Measurements from ENCODE around the gene LIPC. TPM values are rescaled to one million over a fixed set of nuclear protein-coding genes. Genes with fewer than 3 reads are reported as not detected.

LIPC gene
- total and polyA plus RNA-seq, 9 of the 15 experiments (the other 6 are each of a cell fraction or from before 2014, with no cell fraction given): 0.07 to 0.41 (median 0.11) TPM; not detected in 2

DNA sequence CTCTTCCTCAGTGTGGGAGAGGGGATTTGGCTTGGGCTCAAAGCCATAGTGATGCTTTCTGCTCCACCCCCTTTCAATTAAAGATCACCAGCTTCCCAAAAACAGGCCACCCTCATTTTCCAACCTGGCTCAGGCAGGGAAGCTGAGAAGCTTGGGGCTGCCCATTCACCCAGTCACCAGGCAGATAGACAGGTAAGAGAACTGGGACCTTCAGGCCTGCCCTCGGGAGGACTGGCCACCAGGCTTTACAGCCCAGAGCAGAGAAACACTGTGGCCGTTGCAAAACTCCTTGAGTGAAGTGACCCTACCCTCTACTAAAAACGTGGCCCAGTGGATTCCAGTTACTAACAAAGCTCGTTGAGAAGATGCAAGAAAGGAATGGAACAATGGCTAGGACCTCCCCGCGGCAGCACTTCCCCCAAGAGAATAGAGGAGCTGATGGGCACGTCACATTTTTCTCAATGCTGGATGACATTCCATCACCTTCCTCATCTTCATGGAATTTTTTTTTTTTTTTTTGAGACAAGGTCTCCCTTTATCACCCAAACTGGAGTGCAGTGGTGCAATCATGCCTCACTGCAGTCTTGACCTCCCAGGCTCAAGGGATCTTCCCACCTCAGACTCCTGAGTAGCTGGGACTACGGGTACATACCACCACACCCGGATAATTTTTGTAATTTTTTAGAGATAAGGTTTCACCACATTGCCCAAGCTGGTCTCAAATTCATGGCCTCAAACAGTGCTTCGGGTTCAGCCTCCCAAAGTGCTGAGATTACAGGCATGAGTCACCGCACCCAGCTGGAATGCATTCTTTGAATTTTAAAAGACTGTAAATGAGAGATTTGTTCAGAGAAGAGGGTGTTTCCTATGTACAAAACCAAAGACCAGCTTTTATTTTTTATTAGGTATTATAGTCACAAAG is 37.9 kb downstream of the LIPC start (continued):
- TF ChIP-seq, protein P1, sequence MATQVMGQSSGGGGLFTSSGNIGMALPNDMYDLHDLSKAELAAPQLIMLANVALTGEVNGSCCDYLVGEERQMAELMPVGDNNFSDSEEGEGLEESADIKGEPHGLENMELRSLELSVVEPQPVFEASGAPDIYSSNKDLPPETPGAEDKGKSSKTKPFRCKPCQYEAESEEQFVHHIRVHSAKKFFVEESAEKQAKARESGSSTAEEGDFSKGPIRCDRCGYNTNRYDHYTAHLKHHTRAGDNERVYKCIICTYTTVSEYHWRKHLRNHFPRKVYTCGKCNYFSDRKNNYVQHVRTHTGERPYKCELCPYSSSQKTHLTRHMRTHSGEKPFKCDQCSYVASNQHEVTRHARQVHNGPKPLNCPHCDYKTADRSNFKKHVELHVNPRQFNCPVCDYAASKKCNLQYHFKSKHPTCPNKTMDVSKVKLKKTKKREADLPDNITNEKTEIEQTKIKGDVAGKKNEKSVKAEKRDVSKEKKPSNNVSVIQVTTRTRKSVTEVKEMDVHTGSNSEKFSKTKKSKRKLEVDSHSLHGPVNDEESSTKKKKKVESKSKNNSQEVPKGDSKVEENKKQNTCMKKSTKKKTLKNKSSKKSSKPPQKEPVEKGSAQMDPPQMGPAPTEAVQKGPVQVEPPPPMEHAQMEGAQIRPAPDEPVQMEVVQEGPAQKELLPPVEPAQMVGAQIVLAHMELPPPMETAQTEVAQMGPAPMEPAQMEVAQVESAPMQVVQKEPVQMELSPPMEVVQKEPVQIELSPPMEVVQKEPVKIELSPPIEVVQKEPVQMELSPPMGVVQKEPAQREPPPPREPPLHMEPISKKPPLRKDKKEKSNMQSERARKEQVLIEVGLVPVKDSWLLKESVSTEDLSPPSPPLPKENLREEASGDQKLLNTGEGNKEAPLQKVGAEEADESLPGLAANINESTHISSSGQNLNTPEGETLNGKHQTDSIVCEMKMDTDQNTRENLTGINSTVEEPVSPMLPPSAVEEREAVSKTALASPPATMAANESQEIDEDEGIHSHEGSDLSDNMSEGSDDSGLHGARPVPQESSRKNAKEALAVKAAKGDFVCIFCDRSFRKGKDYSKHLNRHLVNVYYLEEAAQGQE (IDR thresholded peaks at IDR 0.05; ENCODE audit: borderline replicate concordance): 0 out of 2 replicates have a peak, but pooled peaks have one; percentile 4
- TF ChIP-seq, protein P1 (CRISPR knock-in tag; IDR thresholded peaks at IDR 0.05; ENCODE audit: low read depth): no peak
- TF ChIP-seq RCOR1 (IDR thresholded peaks at IDR 0.05; ENCODE audit: borderline replicate concordance in 1 of 2, low read depth in 2 of 2, low read length in 2 of 2) (peak; percentile 62 to 97; a peak in 3 of 4 replicates), FOXM1 (IDR thresholded peaks at IDR 0.05; ENCODE audit: low read depth) (peak; percentile 74), FOXM1 (CRISPR knock-in tag; IDR thresholded peaks at IDR 0.05; ENCODE audit: low read depth) (no peak), DMBX1 (CRISPR knock-in tag; IDR thresholded peaks at IDR 0.05; ENCODE audit: borderline replicate concordance) (peak; percentile 28; the same call in 1 of the 2 replicates), DNMT1 (IDR thresholded peaks at IDR 0.05) (no peak), KDM1A (IDR thresholded peaks at IDR 0.05) (peak; percentile 97 to 98), HDAC2 (IDR thresholded peaks at IDR 0.05) (peak; percentile 73; the same call in 1 of the 2 replicates), FOSL1 (tag; conservative IDR thresholded peaks at IDR 0.05) (peak; percentile 93), SOX6 (IDR thresholded peaks at IDR 0.05) (0 out of 2 replicates have a peak, but pooled peaks have one; percentile 15), DPF2 (IDR thresholded peaks at IDR 0.05) (peak; percentile 60), ATF7 (IDR thresholded peaks at IDR 0.05) (0 out of 2 replicates have a peak, but pooled peaks have one; percentile 9), NR2C1 (IDR thresholded peaks at IDR 0.05) (no peak), NR2C1 (tag; IDR thresholded peaks at IDR 0.05) (peak; percentile 19; the same call in 1 of the 2 replicates), PHF8 (IDR thresholded peaks at IDR 0.05; ENCODE audit: borderline replicate concordance, low read length) (no peak)
- TF ChIP-seq, protein P2, sequence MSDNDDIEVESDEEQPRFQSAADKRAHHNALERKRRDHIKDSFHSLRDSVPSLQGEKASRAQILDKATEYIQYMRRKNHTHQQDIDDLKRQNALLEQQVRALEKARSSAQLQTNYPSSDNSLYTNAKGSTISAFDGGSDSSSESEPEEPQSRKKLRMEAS (CRISPR knock-in tag; IDR thresholded peaks at IDR 0.05): no peak
- TF ChIP-seq, protein P3, sequence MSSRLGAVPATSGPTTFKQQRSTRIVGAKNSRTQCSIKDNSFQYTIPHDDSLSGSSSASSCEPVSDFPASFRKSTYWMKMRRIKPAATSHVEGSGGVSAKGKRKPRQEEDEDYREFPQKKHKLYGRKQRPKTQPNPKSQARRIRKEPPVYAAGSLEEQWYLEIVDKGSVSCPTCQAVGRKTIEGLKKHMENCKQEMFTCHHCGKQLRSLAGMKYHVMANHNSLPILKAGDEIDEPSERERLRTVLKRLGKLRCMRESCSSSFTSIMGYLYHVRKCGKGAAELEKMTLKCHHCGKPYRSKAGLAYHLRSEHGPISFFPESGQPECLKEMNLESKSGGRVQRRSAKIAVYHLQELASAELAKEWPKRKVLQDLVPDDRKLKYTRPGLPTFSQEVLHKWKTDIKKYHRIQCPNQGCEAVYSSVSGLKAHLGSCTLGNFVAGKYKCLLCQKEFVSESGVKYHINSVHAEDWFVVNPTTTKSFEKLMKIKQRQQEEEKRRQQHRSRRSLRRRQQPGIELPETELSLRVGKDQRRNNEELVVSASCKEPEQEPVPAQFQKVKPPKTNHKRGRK (tag; IDR thresholded peaks at IDR 0.05): no peak
